GM18907 (cell line): ENCODE results near the gene ASB5.
"Not testable (repeated sequence)": the region's sequence is repeated elsewhere in the genome, so short reads cannot be mapped to it uniquely, and the experiment has no call there.

Experiments
- ATAC-seq: cut with Tn5 transposase; IDR thresholded peaks from one replicate; pipeline ENCODE4 v1.9.1; 2021; ENCODE audit warnings: mild to moderate bottlenecking, moderate library complexity; ENCODE audit not compliant: unreplicated experiment

The ASB5 gene

GRCh38 chr4:176226736-176227135 is 42.3 kb downstream of the ASB5 start:
- no peak for ATAC-seq

DNA sequence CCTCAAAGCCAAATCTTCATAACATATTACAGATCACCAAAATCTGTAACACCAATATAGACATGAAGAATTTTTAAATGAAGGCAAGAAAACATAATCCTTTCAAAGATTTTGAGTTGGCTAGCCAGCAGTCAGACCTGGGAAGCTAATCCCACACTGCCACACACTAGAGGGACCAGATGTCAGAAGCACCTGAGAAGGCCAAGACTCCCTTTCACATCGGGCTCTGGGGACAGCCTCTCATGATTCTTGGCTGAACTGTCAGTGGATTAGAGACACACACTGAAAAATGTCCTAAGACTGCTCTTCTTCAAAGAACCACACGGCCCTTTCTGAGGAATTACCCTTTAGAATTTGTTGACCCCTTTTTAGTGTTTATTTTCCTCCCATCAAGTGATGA is 45.5 kb downstream of the ASB5 start:
- ATAC-seq: no peak

- no peak for ATAC-seq
These were observed 46.9 kb downstream of the ASB5 start for GRCh38 chr4:176222149-176222548.

DNA sequence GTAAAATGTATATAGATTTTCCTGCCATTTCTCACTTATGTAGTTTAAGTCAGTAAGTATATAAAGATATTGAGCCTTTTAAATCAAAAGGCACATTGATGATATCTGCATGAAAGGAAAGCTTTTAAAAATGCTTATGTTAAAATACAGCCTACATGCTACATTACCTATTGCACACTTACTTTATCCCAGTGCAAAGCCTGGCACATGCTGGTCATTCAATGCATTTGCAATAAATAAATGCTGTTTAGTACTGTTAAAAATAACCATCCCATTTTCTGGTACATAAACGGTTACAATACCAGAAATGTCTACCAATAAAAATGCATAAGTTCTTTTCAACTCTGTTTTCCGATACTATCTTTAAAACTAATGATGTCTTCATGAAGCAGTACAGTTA is 51.5 kb downstream of the ASB5 start:
- no peak for ATAC-seq

GRCh38 chr4:176212351-176212750 is 56.7 kb downstream of the ASB5 start:
- not testable (repeated sequence) for ATAC-seq

- no peak for ATAC-seq
These were observed 58.3 kb downstream of the ASB5 start for GRCh38 chr4:176210579-176211296.

- ATAC-seq: no peak
These were observed 58.9 kb downstream of the ASB5 start for GRCh38 chr4:176210101-176210500.

DNA sequence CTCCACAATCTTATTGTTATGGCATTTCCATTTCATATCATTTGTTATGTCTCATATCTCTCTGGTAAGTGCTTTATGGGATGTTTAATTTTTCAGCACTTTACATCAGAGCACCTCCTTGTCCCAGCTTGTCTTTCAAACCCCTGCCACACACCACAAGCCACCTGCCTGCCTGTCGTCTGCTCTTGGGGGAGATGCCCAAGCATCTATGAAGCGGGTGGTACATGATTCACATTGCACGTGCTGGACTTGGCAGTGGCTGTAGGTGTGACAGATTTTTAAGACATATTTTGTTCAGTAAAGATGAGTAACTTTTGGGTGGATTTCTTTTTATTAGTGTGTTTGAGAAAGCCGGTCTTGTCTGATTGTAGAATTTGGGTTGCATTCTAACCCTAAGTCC is 59.5 kb downstream of the ASB5 start:
- ATAC-seq: no peak

- no peak for ATAC-seq
These were observed 61.2 kb downstream of the ASB5 start for GRCh38 chr4:176207839-176208238.

DNA sequence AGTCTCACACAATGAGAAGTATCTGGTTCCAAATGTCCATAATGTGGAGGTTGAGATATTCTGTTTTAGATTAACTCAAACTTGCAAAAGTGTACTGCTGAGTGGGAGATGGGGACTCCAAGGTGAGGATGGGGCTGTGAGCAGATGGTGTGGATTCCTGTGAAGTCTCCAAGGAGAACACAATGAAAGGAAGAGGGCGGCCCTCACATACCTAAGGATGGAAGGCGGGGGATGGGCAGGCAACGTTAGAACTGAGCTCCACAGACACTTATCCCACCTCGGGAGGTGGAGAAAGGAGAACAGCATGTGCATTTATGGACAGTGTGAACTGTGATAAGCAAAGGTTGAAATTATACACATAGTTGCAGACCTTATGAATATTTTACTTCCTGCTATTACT is 63.7 kb downstream of the ASB5 start:
- ATAC-seq: no peak

DNA sequence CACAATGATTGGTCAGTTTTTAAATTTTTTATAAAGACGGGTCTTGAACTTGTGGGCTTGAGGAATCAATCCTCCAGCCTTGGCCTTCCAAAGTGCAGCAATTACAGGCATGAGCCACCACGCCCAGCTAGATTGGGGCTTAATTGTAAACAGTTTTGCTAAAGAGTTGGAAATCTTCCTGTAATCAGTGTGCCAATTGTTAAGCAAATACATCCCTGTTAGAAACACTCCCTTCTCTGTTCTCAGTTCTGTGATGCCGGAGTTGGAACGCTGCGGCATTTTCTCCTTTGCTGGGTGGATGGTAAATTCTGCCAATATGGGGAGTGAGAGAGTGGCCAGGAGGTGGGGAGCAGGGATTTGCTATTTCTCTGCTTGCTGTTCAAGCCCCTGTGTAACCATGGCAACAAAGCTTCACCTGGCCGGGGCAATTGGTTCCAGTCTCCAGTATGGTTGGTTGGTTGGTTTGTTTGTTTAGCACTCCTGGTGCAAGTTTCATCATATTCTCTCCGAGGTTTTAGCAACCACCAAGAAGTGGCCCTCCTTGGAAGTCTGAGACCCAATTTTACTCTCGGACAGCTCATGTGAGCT is 70.6 kb downstream of the ASB5 start:
- ATAC-seq: no peak

- ATAC-seq: peak; percentile 99
These were observed 73.6 kb downstream of the ASB5 start, which contains the start of gene SPATA4 for GRCh38 chr4:176195184-176195978. Gene SPATA4, minus strand, starts transcription at chr4:176195585. Its CDS starts 23 bp downstream, at chr4:176195562.

GRCh38 chr4:176193938-176194337 is 75.1 kb downstream of the ASB5 start:
- ATAC-seq: no peak

- ATAC-seq: no peak
These were observed 75.9 kb downstream of the ASB5 start for GRCh38 chr4:176193126-176193525.

DNA sequence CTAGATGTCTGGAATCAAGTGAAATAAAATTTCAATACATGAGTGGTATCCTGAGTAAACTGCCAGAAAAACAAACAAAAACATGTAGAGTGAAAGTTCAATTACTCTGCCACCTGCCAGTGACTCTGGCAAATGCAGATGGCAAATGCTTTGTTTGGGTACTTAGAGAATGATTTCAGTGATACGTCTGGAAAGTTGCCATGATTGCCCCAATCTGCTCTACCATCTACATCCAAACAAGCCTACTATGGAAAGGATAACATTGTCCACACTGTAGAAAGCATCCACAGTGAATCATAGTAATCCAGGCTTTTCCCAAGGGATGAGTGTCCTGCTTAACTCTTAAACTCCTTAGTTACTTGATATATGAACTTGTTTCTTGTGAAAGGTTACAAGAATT is 77.0 kb downstream of the ASB5 start:
- no peak for ATAC-seq

DNA sequence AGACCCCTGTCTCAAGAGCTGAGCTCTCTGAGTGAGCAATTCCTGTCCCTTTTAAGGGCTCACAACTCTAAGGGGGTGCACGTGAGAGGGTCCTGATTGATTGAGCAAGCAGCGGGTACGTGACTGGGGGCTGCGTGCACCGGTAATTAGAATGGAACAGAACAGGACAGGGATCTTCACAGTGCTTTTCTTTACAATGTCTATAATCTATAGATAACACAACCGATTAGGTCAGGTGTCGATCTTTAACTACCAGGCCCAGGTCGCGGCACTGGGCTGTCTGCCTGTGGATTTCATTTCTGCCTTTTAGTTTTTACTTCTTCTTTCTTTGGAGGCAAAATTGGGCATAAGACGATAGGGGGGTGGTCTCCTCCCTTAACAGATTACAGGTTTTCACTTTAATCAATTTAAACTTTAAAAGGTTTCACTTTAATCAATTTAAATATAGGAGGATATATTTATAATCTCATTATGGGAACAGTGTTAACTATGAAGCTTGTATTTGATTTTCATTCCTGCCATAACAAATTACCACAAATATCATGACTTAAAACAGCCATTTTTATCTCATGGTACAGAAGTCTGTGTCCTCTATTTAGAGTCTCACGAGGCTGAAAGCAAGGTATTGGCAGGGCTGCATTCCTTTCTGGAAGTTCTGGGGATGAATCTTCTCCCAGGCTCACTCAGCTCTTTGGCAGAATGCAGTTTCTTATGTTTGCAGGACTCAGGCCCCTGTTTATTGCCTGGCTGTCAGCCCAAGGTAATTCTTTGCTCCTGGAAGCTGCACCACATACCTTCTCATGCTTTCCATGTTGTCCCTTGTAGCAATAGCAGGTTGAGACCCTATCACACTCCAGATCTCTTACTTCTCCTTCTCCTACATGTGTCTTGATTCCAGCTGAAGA is 78.9 kb downstream of the ASB5 start:
- ATAC-seq: no peak

- no peak for ATAC-seq
These were observed 80.4 kb downstream of the ASB5 start for GRCh38 chr4:176188654-176189053.

GRCh38 chr4:176187624-176188023 is 81.4 kb downstream of the ASB5 start:
- ATAC-seq: no peak

- ATAC-seq: no peak
These were observed 82.2 kb downstream of the ASB5 start for GRCh38 chr4:176186671-176187395.

- no peak for ATAC-seq
These were observed 83.0 kb downstream of the ASB5 start for GRCh38 chr4:176186067-176186466.
